Sigmoid colon (tissue), 4 donors: ENCODE measurements around the gene SDK1.

Source experiments
- CTCF ChIP-seq, 4 experiments: fragments of 450-650 bp in 3 of 4; fragments of 200-600 bp in 1 of 4; IDR thresholded peaks; one replicate each; pipeline ENCODE4 v1.5.1; 2016 to 2019; ENCODE audit warnings: antibody characterized with exemption in 4 of 4, mild to moderate bottlenecking in 3 of 4, moderate library complexity in 2 of 4
- EP300 ChIP-seq, 4 donors: sonication (generic); formaldehyde crosslinking; IDR thresholded peaks; one replicate each; pipeline ENCODE4 v1.6.1; 2017; ENCODE audit warnings: antibody characterized with exemption in 4 of 4
- POLR2A ChIP-seq, 2 donors: fragments of 450-650 bp; IDR thresholded peaks; one replicate each; pipeline ENCODE4 v1.6.1; 2016; ENCODE audit warnings: antibody characterized with exemption in 2 of 2, mild to moderate bottlenecking in 2 of 2, moderate library complexity in 2 of 2
- POLR2AphosphoS5 ChIP-seq, 4 donors: sonication (generic); formaldehyde crosslinking; IDR thresholded peaks; one replicate each; pipeline ENCODE4 v1.6.1; 2017; ENCODE audit warnings: antibody characterized with exemption in 4 of 4

GRCh38 chr7:4123823-4124222 lies 822.8 kb downstream of the SDK1 start:
- TF ChIP-seq POLR2A (IDR thresholded peaks at IDR 0.05) (no peak), CTCF (IDR thresholded peaks at IDR 0.05) (no peak), EP300 (IDR thresholded peaks at IDR 0.05) (no peak), POLR2AphosphoS5 (IDR thresholded peaks at IDR 0.05) (no peak)
